Fibroblast of lung (primary cell): ENCODE results near the gene MTMR3. TPM values are rescaled to one million over a fixed set of nuclear protein-coding genes. Genes with fewer than 3 reads are reported as not detected.

Experiments
- DNase-seq, 2 donors: peaks; one replicate each; pipeline versions ENCODE4 v3.0.0 to v3.0.0-alpha.2; 2010; ENCODE audit warnings: low read depth in 2 of 2
- H2AFZ ChIP-seq: 2 replicates; pipeline ENCODE4 v1.5.1; 2012; ENCODE audit warnings: low read length, control low read depth, inconsistent platforms
- H3K27ac ChIP-seq: 2 replicates; pipeline ENCODE4 v1.5.1; 2011; ENCODE audit warnings: low read length, control low read depth; ENCODE audit not compliant: insufficient read depth
- H3K27me3 ChIP-seq: 2 replicates; pipeline ENCODE4 v1.5.1; 2011; ENCODE audit warnings: mild to moderate bottlenecking, low read length; ENCODE audit not compliant: control insufficient read depth, insufficient read depth
- H3K36me3 ChIP-seq: 2 replicates; pipeline ENCODE4 v1.5.1; 2011; ENCODE audit warnings: low read length; ENCODE audit not compliant: control insufficient read depth, insufficient read depth
- H3K4me1 ChIP-seq: 2 replicates; pipeline ENCODE4 v1.5.1; 2011; ENCODE audit warnings: low read length; ENCODE audit not compliant: control insufficient read depth, insufficient read depth; ENCODE audit errors: extremely low read depth
- H3K4me2 ChIP-seq: 2 replicates; pipeline ENCODE4 v1.5.1; 2011; ENCODE audit warnings: low read length, control low read depth; ENCODE audit not compliant: insufficient read depth; ENCODE audit errors: extremely low read depth
- H3K4me3 ChIP-seq, 4 experiments: fragments of 200-600 bp in 1 of 4; sonication (generic) in 1 of 4; replicated peaks in 1 of 4; 2 replicates each; pipeline ENCODE4 v1.5.1; 2011 to 2016; ENCODE audit warnings: low read length in 4 of 4, low read depth in 3 of 4, mild to moderate bottlenecking in 3 of 4, control low read depth in 2 of 4, inconsistent platforms in 1 of 4, mixed read lengths in 1 of 4; ENCODE audit not compliant: insufficient read depth in 1 of 4; ENCODE audit errors: control extremely low read depth in 1 of 4
- H3K79me2 ChIP-seq: 2 replicates; pipeline ENCODE4 v1.5.1; 2012; ENCODE audit warnings: mild to moderate bottlenecking, low read length, inconsistent platforms; ENCODE audit not compliant: control insufficient read depth, insufficient read depth
- H3K9ac ChIP-seq: 2 replicates; pipeline ENCODE4 v1.5.1; 2011; ENCODE audit warnings: mild to moderate bottlenecking, low read length, control low read depth; ENCODE audit not compliant: insufficient read depth
- H3K9me3 ChIP-seq: 2 replicates; pipeline ENCODE4 v1.5.1; 2012; ENCODE audit warnings: low read depth, low read length; ENCODE audit not compliant: control insufficient read depth, insufficient read depth
- H4K20me1 ChIP-seq: 2 replicates; pipeline ENCODE4 v1.5.1; 2011; ENCODE audit warnings: low read length; ENCODE audit not compliant: control insufficient read depth, insufficient read depth; ENCODE audit errors: extremely low read depth
- EZH2 ChIP-seq: IDR thresholded peaks from 2 replicates; pipeline ENCODE4 v1.5.1; 2012; ENCODE audit warnings: low read length, control low read depth, mild to moderate bottlenecking; ENCODE audit errors: missing control alignments
- polyA plus RNA-seq, 2 donors: library from polyadenylated mRNA; depleted of rRNA in 1 of 2; stranded (reverse) in 1 of 2; unstranded in 1 of 2; fragments of >200 nt; gene quantifications; 2 replicates each; pipeline ENCODE4 v1.2.1, GENCODE V29; 2011 to 2012; ENCODE audit warnings: missing spikeins in 1 of 2
- total RNA-seq: library from RNA; depleted of rRNA; stranded (reverse); fragments of >200 nt; gene quantifications from 2 replicates; pipeline ENCODE4 v1.2.1, GENCODE V29; 2014
- TF ChIP-seq, protein P1 (sequence below), 2 donors: IDR thresholded peaks in 1 of 2; conservative IDR thresholded peaks in 1 of 2; 1 replicate in 1 of 2; 2 replicates in 1 of 2; pipeline ENCODE4 v1.5.1; 2011 to 2012; ENCODE audit warnings: low read length in 2 of 2, control low read depth in 1 of 2, inconsistent platforms in 1 of 2, low read depth in 1 of 2, mild to moderate bottlenecking in 1 of 2

MTMR3 gene
- total and polyA plus RNA-seq, 2 donors (not counting 1 experiment from before 2014, with no cell fraction given) = 15.0 to 31.2 TPM

DNA sequence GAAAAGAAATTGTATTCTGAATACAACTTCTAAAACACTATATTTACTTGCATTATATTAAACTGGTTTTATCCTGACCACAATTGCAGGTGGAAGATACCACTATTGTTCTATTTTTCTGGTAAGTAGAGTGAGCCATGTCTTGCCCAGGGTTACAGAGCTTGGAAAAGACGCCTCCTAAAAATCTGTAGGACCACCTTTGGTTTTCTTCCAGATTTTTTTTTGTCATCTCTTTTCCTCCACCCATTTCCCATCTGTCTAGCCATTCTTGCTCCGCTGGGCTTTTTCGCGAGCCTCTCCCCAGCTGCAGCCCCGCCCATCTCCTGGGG, 294 bp upstream of the MTMR3 start:
- H3K4me1 ChIP-seq = no peaks in the 10 kb centered on the region
- H3K4me2 ChIP-seq = no peak overlapping the region
- no peak overlapping the region for H3K27ac ChIP-seq
- H3K9me3 ChIP-seq = no peaks in the 10 kb centered on the region
- no peak for TF ChIP-seq EZH2
- TF ChIP-seq, protein P1, sequence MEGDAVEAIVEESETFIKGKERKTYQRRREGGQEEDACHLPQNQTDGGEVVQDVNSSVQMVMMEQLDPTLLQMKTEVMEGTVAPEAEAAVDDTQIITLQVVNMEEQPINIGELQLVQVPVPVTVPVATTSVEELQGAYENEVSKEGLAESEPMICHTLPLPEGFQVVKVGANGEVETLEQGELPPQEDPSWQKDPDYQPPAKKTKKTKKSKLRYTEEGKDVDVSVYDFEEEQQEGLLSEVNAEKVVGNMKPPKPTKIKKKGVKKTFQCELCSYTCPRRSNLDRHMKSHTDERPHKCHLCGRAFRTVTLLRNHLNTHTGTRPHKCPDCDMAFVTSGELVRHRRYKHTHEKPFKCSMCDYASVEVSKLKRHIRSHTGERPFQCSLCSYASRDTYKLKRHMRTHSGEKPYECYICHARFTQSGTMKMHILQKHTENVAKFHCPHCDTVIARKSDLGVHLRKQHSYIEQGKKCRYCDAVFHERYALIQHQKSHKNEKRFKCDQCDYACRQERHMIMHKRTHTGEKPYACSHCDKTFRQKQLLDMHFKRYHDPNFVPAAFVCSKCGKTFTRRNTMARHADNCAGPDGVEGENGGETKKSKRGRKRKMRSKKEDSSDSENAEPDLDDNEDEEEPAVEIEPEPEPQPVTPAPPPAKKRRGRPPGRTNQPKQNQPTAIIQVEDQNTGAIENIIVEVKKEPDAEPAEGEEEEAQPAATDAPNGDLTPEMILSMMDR (conservative IDR thresholded peaks at IDR 0.05 in 1 of 2, IDR thresholded peaks at IDR 0.05 in 1 of 2; ENCODE audit: low read depth in 1 of 2, low read length in 2 of 2) = no peak
- peaks cover 35% of the 10 kb centered on the region for H3K79me2 ChIP-seq
- H3K9ac ChIP-seq = no peak overlapping the region
- H3K36me3 ChIP-seq = no peaks in the 10 kb centered on the region
- peak overlapping the region in 2 of 4 experiments; percentile 32 to 60 for H3K4me3 ChIP-seq
- H3K27me3 ChIP-seq = peaks cover 3% of the 10 kb centered on the region
- no peak overlapping the region for H2AFZ ChIP-seq
- H4K20me1 ChIP-seq = no peaks in the 10 kb centered on the region
- DNase-seq = no peak

DNA sequence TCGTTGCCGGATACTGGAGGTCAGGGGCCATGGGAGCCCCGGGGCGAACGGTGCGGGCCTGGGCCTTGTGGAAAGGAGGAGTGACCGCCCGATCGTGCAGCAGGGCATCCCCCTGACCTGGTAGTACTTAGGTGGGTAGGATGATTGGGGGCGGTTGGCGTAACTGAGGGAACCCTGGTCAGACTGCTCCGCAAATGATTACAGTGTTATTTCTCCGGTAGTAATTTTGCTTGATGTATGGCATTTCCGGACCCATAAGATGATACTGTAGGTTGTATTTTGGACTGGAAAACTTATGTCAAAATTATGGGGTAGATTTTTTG, 762 bp downstream of the MTMR3 start:
- Histone ChIP-seq H3K27ac (peak overlapping the region; percentile 66), H3K9ac (peak overlapping the region; percentile 85), H3K27me3 (no peaks in the 10 kb centered on the region), H2AFZ (peak overlapping the region; percentile 32), H3K36me3 (no peaks in the 10 kb centered on the region), H3K4me3 (peak overlapping the region; percentile 73 to 95 (median 76)), H3K4me1 (no peaks in the 10 kb centered on the region), H3K9me3 (no peaks in the 10 kb centered on the region), H4K20me1 (no peaks in the 10 kb centered on the region), H3K4me2 (peak overlapping the region; percentile 70), H3K79me2 (peaks cover 40% of the 10 kb centered on the region)
- peak in 1 of 2 donors; percentile 16 for DNase-seq
- no peak for TF ChIP-seq EZH2
- TF ChIP-seq, protein P1 (conservative IDR thresholded peaks at IDR 0.05 in 1 of 2, IDR thresholded peaks at IDR 0.05 in 1 of 2; ENCODE audit: low read depth in 1 of 2, low read length in 2 of 2) = no peak

DNA sequence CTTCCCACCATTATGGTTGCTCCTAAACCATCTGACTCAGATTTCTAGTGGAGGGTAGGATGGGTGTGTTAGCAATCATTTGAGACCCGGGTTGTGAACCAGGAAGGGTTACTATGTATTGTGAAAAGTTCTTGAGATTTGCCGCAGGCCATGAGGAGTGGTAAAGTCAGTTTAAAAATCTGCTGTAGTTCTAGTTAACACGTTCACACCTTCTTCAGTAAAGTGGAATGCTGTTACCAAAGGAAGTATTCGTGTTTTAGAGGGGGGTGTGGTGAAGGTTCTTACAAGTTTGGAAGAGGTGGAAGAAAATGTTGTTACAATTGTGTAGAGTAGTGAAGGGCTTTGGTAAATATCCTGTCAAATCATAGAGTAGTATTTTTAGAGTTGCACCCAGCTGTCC, 2.6 kb downstream of the MTMR3 start:
- H2AFZ ChIP-seq = no peak overlapping the region
- peak overlapping the region in 1 of 4 experiments; percentile 20 for H3K4me3 ChIP-seq
- no peak for TF ChIP-seq EZH2
- TF ChIP-seq, protein P1 (conservative IDR thresholded peaks at IDR 0.05 in 1 of 2, IDR thresholded peaks at IDR 0.05 in 1 of 2; ENCODE audit: low read depth in 1 of 2, low read length in 2 of 2) = no peak
- H3K79me2 ChIP-seq = peaks cover 49% of the 10 kb centered on the region
- no peak for DNase-seq
- no peak overlapping the region for H3K9ac ChIP-seq
- H4K20me1 ChIP-seq = no peaks in the 10 kb centered on the region
- H3K27ac ChIP-seq = no peak overlapping the region
- no peaks in the 10 kb centered on the region for H3K36me3 ChIP-seq
- no peaks in the 10 kb centered on the region for H3K27me3 ChIP-seq
- H3K4me1 ChIP-seq = no peaks in the 10 kb centered on the region
- H3K9me3 ChIP-seq = no peaks in the 10 kb centered on the region
- H3K4me2 ChIP-seq = no peak overlapping the region
